HFFc6 (cell line): ENCODE data around the gene C16orf86. TPM values are rescaled to one million over a fixed set of nuclear protein-coding genes. Genes with fewer than 3 reads are reported as not detected.

Experiments
- DNase-seq: peaks from one replicate; pipeline ENCODE4 v3.0.0-alpha.2; 2018
- H3K27ac Mint-ChIP-seq: 2 replicates; pipeline ENCODE4 v1.8.0; 2020; ENCODE audit warnings: mild to moderate bottlenecking, mixed read lengths
- H3K27me3 Mint-ChIP-seq: 2 replicates; pipeline ENCODE4 v1.8.0; 2021; ENCODE audit warnings: mild to moderate bottlenecking, moderate library complexity, mixed read lengths; ENCODE audit not compliant: insufficient read depth
- H3K36me3 Mint-ChIP-seq: 2 replicates; pipeline ENCODE4 v1.8.0; 2021; ENCODE audit warnings: low read depth, mixed read lengths
- H3K4me1 Mint-ChIP-seq: 2 replicates; pipeline ENCODE4 v1.8.0; 2020; ENCODE audit warnings: low read depth, mixed read lengths
- H3K4me3 Mint-ChIP-seq: 2 replicates; pipeline ENCODE4 v1.8.0; 2020; ENCODE audit warnings: mild to moderate bottlenecking, moderate library complexity, mixed read lengths
- H3K9me3 Mint-ChIP-seq: 2 replicates; pipeline ENCODE4 v1.8.0; 2020; ENCODE audit warnings: mild to moderate bottlenecking, mixed read lengths
- total RNA-seq, 6 experiments: library from RNA; stranded (reverse); fragmentation: NEBNext Ultra II Directional; extraction: Animal tissue kit (Norgen Biotek cat#: 25700); gene quantifications; 2 replicates in 1 of 6; 3 replicates in 5 of 6; pipeline ENCODE4 v1.2.3, GENCODE V29; 2021
- TF ChIP-seq, protein P1 (sequence below): fragments of 200-600 bp; sonication (generic); IDR thresholded peaks from 2 replicates; pipeline ENCODE4 v1.5.0; 2021; ENCODE audit warnings: antibody characterized with exemption, mild to moderate bottlenecking

C16orf86 gene
- total RNA-seq, 6 experiments from 2014 or later = 1.0 to 1.9 (median 1.6) TPM

DNA sequence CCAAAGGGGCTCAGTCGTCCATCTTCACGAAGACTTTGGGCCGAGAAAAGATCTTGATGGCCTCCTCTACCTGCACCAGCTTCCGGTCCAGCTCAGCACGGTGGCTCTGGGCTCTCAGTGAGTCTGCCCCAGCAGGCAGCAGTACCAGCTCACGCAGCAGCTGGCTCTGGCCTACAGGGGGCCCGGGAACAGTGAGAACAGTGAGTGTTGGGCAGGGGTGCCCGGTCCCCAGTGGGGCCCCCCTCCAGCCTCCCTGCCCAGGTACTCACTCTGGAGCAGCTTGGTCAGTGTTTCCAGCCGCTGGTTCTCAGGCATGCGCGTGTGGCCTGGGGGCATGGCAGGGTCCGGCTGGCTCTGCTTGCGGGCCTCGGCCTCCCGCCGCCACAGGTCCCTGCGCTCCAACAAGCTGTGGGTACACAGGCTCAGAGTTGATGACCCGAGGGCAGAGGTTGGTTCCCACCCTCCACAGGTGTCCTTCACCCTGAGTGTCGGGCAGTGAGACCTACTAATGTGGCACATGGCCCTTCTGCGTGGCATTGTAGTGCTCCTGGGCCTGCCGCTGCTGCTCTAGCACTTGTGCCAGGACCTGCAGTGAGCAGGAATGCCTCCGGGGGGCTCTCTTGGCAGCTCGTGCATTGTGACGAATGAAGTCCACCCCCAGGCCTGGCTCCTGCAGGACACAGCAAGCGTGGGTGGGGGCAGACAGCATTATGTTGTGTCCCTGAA is 3.3 kb upstream of the C16orf86 start:
- TF ChIP-seq, protein P1, sequence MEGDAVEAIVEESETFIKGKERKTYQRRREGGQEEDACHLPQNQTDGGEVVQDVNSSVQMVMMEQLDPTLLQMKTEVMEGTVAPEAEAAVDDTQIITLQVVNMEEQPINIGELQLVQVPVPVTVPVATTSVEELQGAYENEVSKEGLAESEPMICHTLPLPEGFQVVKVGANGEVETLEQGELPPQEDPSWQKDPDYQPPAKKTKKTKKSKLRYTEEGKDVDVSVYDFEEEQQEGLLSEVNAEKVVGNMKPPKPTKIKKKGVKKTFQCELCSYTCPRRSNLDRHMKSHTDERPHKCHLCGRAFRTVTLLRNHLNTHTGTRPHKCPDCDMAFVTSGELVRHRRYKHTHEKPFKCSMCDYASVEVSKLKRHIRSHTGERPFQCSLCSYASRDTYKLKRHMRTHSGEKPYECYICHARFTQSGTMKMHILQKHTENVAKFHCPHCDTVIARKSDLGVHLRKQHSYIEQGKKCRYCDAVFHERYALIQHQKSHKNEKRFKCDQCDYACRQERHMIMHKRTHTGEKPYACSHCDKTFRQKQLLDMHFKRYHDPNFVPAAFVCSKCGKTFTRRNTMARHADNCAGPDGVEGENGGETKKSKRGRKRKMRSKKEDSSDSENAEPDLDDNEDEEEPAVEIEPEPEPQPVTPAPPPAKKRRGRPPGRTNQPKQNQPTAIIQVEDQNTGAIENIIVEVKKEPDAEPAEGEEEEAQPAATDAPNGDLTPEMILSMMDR = peak; percentile 49
- DNase-seq = no peak
- H3K4me3 Mint-ChIP-seq = no peak overlapping the region
- no peak overlapping the region for H3K27ac Mint-ChIP-seq
- H3K9me3 Mint-ChIP-seq = no peaks in the 10 kb centered on the region
- peaks cover 23% of the 10 kb centered on the region for H3K4me1 Mint-ChIP-seq
- H3K36me3 Mint-ChIP-seq = no peaks in the 10 kb centered on the region
- H3K27me3 Mint-ChIP-seq = 0 out of 2 replicates have a peak, but pooled peaks cover 2% of the 10 kb centered on the region

DNA sequence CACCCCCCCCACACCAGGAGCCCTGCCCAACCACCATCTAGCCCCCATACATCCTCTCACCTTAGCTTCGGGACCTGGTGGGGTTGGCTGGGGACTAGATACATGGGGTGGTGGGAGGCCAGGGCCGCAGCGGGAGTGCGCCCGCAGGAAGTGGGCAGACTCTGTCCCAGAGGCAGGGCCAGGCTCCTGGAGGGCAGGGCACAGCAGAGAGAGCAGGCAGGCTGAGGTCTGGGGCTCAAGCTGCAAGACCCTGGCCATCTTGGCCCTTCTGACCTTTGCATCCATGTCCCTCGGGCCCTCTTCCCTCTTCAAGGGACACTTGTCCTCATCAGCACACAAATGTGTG is 2.8 kb upstream of the C16orf86 start:
- Mint-ChIP-seq H3K4me3 (no peak overlapping the region), H3K27me3 (peaks cover 6% of the 10 kb centered on the region; the same call in 1 of the 2 replicates), H3K4me1 (peaks cover 21% of the 10 kb centered on the region), H3K9me3 (no peaks in the 10 kb centered on the region), H3K27ac (no peak overlapping the region), H3K36me3 (no peaks in the 10 kb centered on the region)
- DNase-seq = no peak
- TF ChIP-seq, protein P1 = no peak

DNA sequence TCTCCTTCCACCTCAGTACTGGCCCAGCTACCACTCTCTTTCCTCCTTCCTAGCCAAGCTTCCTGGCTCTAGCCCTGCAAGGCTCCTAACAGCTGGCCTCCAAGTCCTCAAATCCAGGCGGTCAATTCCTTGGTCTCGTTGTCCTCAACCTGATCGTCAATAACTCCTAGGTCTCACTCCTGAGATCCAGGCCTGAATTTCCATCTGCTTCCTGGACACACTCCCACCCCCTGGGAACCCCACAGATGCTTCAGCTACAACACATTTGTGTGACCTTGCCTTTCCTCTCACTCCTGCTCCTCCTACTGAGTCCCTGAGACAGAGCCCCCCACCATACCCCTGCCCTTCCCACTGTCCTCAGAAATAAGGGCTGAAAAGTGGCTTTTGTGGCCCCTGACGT is 2.4 kb upstream of the C16orf86 start:
- TF ChIP-seq, protein P1 = no peak
- DNase-seq = no peak
- Mint-ChIP-seq H3K27ac (no peak overlapping the region), H3K36me3 (no peaks in the 10 kb centered on the region), H3K9me3 (no peaks in the 10 kb centered on the region), H3K27me3 (peaks cover 7% of the 10 kb centered on the region; the same call in 1 of the 2 replicates), H3K4me3 (no peak overlapping the region), H3K4me1 (peaks cover 17% of the 10 kb centered on the region)

DNA sequence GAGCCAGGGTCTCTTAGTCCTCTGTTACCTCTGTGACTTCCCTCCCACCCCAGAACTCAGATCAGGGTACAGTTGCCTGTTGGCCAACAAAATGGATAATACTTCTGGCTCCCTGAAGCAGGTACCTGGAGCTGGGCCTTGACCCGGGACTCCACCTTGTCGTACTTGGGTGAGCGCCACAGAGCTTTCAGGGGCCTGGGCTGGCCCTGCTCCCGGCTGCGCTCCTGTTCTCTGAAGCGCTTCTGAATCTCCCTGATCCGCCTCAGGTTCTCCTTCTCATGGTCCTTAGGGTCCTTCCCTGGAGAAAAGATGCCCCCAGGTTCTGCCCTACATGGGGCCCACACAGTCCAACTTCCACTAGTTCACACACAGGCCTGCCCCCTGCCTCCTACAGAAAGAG is 1.7 kb upstream of the C16orf86 start:
- Mint-ChIP-seq H3K27ac (no peak overlapping the region; the same call in 1 of the 2 replicates), H3K9me3 (no peaks in the 10 kb centered on the region), H3K4me1 (peaks cover 13% of the 10 kb centered on the region; the same call in 1 of the 2 replicates), H3K4me3 (no peak overlapping the region), H3K27me3 (peaks cover 7% of the 10 kb centered on the region; the same call in 1 of the 2 replicates), H3K36me3 (no peaks in the 10 kb centered on the region)
- no peak for DNase-seq
- TF ChIP-seq, protein P1 = no peak

DNA sequence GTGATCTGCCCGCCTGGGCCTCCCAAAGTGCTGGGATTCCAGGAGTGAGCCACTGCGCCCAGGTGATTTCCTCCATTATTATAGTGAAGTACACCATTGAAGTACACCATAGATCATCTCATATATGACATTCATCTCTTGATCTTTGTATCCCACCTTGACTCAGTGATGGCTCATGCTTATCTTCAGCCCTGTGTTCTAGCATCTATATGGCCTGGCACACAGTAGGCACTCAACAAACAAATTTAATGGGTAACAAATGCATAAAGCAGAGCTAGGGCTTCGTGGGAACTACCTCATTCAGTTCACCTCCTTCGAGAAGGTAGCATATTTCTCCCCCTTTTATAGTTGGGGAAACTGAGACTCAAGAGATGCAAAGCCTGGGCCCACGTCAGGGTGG is 1.0 kb upstream of the C16orf86 start:
- H3K9me3 Mint-ChIP-seq = no peaks in the 10 kb centered on the region
- peaks cover 13% of the 10 kb centered on the region; the same call in 1 of the 2 replicates for H3K4me1 Mint-ChIP-seq
- TF ChIP-seq, protein P1 = no peak
- peaks cover 7% of the 10 kb centered on the region; the same call in 1 of the 2 replicates for H3K27me3 Mint-ChIP-seq
- no peaks in the 10 kb centered on the region for H3K36me3 Mint-ChIP-seq
- peak overlapping the region; percentile 81 for H3K4me3 Mint-ChIP-seq
- H3K27ac Mint-ChIP-seq = peak overlapping the region; percentile 48
- no peak for DNase-seq
